HG03432 (cell line): ENCODE results near the gene PHF5A.

ENCODE experiments used
- ATAC-seq: cut with Tn5 transposase; IDR thresholded peaks from one replicate; pipeline ENCODE4 v1.9.1; 2021; ENCODE audit warnings: mild to moderate bottlenecking, moderate library complexity; ENCODE audit not compliant: unreplicated experiment

PHF5A gene

GRCh38 chr22:41468381-41469217 is at the start of gene PHF5A, which contains the start of gene ACO2:
PHF5A (minus strand) TSS chr22:41468692; CDS start chr22:41468653, 39 bp downstream.
ACO2 (plus strand) TSS chr22:41469117; CDS start chr22:41469147, 30 bp downstream.
- peak; percentile 85 for ATAC-seq

GRCh38 chr22:41518048-41518347 is 49.5 kb upstream of the PHF5A start:
- no peak for ATAC-seq

- no peak for ATAC-seq
These were observed 48.9 kb upstream of the PHF5A start for GRCh38 chr22:41517172-41518047.

GRCh38 chr22:41516462-41516861 is 48.0 kb upstream of the PHF5A start:
- no peak for ATAC-seq

- no peak for ATAC-seq
These were observed 44.9 kb upstream of the PHF5A start for GRCh38 chr22:41513391-41513790.

- ATAC-seq: no peak
These were observed 44.1 kb upstream of the PHF5A start for GRCh38 chr22:41512421-41513194.

- ATAC-seq: no peak
These were observed 43.1 kb upstream of the PHF5A start for GRCh38 chr22:41511521-41511968.

GRCh38 chr22:41508770-41509170 is 40.3 kb upstream of the PHF5A start:
- no peak for ATAC-seq

- ATAC-seq: no peak
These were observed 39.0 kb upstream of the PHF5A start for GRCh38 chr22:41507330-41508063.

GRCh38 chr22:41505511-41506220 is 37.2 kb upstream of the PHF5A start:
- no peak for ATAC-seq

GRCh38 chr22:41504816-41505215 is 36.3 kb upstream of the PHF5A start:
- no peak for ATAC-seq

GRCh38 chr22:41504397-41504796 is 35.9 kb upstream of the PHF5A start:
- ATAC-seq: no peak

- no peak for ATAC-seq
These were observed 32.7 kb upstream of the PHF5A start for GRCh38 chr22:41501209-41501608.

- no peak for ATAC-seq
These were observed 31.8 kb upstream of the PHF5A start for GRCh38 chr22:41500303-41500702.

- ATAC-seq: no peak
These were observed 31.3 kb upstream of the PHF5A start for GRCh38 chr22:41499624-41500280.

GRCh38 chr22:41498303-41498835 is 29.9 kb upstream of the PHF5A start:
- no peak for ATAC-seq

GRCh38 chr22:41491374-41492100 is 23.0 kb upstream of the PHF5A start:
- ATAC-seq: no peak
